Measurements from ENCODE around the gene EYA2.

Gene EYA2

DNA sequence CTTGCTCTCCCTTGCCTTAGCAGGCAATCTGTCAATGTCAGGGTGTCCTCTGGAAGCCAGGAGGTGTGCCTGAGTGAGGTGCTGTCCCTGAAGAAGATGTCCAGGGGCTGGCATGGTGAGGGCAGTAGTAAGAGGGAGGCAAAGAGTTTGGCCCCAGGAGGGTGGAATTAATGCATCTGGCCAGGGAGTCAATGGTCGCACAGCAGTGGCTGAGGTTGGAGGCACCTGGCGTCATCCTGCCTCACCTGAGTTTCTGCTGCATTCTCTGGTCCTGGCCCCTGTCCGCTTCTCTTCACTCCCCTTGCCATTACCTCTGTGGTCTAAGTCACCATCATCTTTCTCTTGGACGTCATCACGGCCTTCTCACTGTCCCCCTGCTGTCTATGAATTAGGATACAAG, 255.3 kb downstream of the EYA2 start:
- TF ChIP-seq ZFP30 (CRISPR knock-in tag; IDR thresholded peaks at IDR 0.05) = no peak
- TF ChIP-seq, protein P1, sequence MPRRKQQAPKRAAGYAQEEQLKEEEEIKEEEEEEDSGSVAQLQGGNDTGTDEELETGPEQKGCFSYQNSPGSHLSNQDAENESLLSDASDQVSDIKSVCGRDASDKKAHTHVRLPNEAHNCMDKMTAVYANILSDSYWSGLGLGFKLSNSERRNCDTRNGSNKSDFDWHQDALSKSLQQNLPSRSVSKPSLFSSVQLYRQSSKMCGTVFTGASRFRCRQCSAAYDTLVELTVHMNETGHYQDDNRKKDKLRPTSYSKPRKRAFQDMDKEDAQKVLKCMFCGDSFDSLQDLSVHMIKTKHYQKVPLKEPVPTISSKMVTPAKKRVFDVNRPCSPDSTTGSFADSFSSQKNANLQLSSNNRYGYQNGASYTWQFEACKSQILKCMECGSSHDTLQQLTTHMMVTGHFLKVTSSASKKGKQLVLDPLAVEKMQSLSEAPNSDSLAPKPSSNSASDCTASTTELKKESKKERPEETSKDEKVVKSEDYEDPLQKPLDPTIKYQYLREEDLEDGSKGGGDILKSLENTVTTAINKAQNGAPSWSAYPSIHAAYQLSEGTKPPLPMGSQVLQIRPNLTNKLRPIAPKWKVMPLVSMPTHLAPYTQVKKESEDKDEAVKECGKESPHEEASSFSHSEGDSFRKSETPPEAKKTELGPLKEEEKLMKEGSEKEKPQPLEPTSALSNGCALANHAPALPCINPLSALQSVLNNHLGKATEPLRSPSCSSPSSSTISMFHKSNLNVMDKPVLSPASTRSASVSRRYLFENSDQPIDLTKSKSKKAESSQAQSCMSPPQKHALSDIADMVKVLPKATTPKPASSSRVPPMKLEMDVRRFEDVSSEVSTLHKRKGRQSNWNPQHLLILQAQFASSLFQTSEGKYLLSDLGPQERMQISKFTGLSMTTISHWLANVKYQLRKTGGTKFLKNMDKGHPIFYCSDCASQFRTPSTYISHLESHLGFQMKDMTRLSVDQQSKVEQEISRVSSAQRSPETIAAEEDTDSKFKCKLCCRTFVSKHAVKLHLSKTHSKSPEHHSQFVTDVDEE (CRISPR knock-in tag; IDR thresholded peaks at IDR 0.05) = no peak
- TF ChIP-seq BACH2 (CRISPR knock-in tag; IDR thresholded peaks at IDR 0.05; ENCODE audit: borderline replicate concordance) = no peak
- no peak for TF ChIP-seq ZC3H10 (CRISPR knock-in tag; IDR thresholded peaks at IDR 0.05)
- TF ChIP-seq RARB (CRISPR knock-in tag; IDR thresholded peaks at IDR 0.05) = no peak
- TF ChIP-seq ZNF565 (CRISPR knock-in tag; conservative IDR thresholded peaks at IDR 0.05; ENCODE audit: low read depth) = no peak
- no peak for TF ChIP-seq ARNTL (CRISPR knock-in tag; IDR thresholded peaks at IDR 0.05; ENCODE audit: borderline replicate concordance, low read depth)
- TF ChIP-seq OSR1 (CRISPR knock-in tag; IDR thresholded peaks at IDR 0.05) = no peak
- TF ChIP-seq ISL1 (CRISPR knock-in tag; IDR thresholded peaks at IDR 0.05) = no peak
- no peak for TF ChIP-seq TOX (CRISPR knock-in tag; IDR thresholded peaks at IDR 0.05; ENCODE audit: borderline replicate concordance)
- no peak for TF ChIP-seq TCF4 (CRISPR knock-in tag; IDR thresholded peaks at IDR 0.05; ENCODE audit: borderline replicate concordance)
- TF ChIP-seq ZFP3 (CRISPR knock-in tag; IDR thresholded peaks at IDR 0.05) = no peak
- TF ChIP-seq, protein P2, sequence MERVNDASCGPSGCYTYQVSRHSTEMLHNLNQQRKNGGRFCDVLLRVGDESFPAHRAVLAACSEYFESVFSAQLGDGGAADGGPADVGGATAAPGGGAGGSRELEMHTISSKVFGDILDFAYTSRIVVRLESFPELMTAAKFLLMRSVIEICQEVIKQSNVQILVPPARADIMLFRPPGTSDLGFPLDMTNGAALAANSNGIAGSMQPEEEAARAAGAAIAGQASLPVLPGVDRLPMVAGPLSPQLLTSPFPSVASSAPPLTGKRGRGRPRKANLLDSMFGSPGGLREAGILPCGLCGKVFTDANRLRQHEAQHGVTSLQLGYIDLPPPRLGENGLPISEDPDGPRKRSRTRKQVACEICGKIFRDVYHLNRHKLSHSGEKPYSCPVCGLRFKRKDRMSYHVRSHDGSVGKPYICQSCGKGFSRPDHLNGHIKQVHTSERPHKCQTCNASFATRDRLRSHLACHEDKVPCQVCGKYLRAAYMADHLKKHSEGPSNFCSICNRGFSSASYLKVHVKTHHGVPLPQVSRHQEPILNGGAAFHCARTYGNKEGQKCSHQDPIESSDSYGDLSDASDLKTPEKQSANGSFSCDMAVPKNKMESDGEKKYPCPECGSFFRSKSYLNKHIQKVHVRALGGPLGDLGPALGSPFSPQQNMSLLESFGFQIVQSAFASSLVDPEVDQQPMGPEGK (CRISPR knock-in tag; IDR thresholded peaks at IDR 0.05; ENCODE audit: borderline replicate concordance) = no peak
- no peak for TF ChIP-seq ESRRG (CRISPR knock-in tag; IDR thresholded peaks at IDR 0.05)
- TF ChIP-seq CSDC2 (CRISPR knock-in tag; IDR thresholded peaks at IDR 0.05) = no peak
- TF ChIP-seq ZNF70 (CRISPR knock-in tag; IDR thresholded peaks at IDR 0.05) = no peak
- ATAC-seq = no peak

DNA sequence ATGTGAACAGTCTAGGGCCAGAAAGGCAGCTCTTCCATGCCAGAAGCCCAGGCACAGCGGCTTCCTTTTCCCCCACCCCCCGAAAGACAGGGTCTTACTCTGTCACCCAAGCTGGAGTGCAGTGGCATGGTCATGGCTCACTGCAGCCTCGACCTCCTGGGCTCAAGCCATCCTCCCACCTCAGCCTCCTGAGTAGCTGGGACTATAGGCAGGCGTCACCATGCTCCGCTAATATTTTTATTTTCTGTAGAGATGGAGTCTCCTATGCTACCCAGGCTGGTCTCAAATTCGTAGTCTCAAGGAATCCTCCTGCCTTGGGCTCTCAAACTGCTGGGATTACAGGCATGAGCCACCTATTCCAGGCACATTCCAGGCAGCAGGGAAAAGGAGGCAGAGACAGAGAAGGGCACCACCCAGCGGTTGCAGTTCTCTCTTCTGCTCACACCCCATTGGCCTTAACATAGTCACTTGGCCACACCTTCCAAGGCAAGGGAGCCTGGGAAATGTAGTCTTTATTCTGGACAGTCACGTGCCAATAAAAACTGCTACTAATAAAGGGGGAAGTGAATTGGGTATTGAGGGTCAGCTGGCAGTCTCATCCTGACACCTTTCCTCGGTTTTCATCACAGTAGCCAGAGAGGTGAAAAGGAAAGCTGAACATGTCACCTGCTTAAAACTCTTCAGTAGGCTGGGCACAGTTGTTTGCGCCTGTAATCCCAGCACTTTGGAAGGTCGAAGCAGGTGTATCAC, 255.9 kb downstream of the EYA2 start:
- peak; percentile 100 for ATAC-seq
- no peak for TF ChIP-seq ZC3H10 (CRISPR knock-in tag; IDR thresholded peaks at IDR 0.05)
- TF ChIP-seq, protein P3, sequence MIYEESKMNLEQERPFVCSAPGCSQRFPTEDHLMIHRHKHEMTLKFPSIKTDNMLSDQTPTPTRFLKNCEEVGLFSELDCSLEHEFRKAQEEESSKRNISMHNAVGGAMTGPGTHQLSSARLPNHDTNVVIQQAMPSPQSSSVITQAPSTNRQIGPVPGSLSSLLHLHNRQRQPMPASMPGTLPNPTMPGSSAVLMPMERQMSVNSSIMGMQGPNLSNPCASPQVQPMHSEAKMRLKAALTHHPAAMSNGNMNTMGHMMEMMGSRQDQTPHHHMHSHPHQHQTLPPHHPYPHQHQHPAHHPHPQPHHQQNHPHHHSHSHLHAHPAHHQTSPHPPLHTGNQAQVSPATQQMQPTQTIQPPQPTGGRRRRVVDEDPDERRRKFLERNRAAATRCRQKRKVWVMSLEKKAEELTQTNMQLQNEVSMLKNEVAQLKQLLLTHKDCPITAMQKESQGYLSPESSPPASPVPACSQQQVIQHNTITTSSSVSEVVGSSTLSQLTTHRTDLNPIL (CRISPR knock-in tag; IDR thresholded peaks at IDR 0.05; ENCODE audit: low read depth) = no peak
- TF ChIP-seq, protein P4, sequence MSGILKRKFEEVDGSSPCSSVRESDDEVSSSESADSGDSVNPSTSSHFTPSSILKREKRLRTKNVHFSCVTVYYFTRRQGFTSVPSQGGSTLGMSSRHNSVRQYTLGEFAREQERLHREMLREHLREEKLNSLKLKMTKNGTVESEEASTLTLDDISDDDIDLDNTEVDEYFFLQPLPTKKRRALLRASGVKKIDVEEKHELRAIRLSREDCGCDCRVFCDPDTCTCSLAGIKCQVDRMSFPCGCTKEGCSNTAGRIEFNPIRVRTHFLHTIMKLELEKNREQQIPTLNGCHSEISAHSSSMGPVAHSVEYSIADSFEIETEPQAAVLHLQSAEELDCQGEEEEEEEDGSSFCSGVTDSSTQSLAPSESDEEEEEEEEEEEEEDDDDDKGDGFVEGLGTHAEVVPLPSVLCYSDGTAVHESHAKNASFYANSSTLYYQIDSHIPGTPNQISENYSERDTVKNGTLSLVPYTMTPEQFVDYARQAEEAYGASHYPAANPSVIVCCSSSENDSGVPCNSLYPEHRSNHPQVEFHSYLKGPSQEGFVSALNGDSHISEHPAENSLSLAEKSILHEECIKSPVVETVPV (CRISPR knock-in tag; IDR thresholded peaks at IDR 0.05) = no peak
- TF ChIP-seq ZNF565 (CRISPR knock-in tag; conservative IDR thresholded peaks at IDR 0.05; ENCODE audit: low read depth) = no peak
- no peak for TF ChIP-seq ARNTL (CRISPR knock-in tag; IDR thresholded peaks at IDR 0.05; ENCODE audit: borderline replicate concordance, low read depth)
- TF ChIP-seq SNAI2 (CRISPR knock-in tag; IDR thresholded peaks at IDR 0.05) = no peak
- TF ChIP-seq OSR1 (CRISPR knock-in tag; IDR thresholded peaks at IDR 0.05) = no peak
- TF ChIP-seq, protein P2 (CRISPR knock-in tag; IDR thresholded peaks at IDR 0.05; ENCODE audit: borderline replicate concordance) = no peak
- no peak for TF ChIP-seq GLIS3 (CRISPR knock-in tag; IDR thresholded peaks at IDR 0.05)
- no peak for TF ChIP-seq ESRRG (CRISPR knock-in tag; IDR thresholded peaks at IDR 0.05)
- TF ChIP-seq ZNF70 (CRISPR knock-in tag; IDR thresholded peaks at IDR 0.05) = no peak
- TF ChIP-seq, protein P1 (CRISPR knock-in tag; IDR thresholded peaks at IDR 0.05) = no peak
- no peak for TF ChIP-seq PPARA (CRISPR knock-in tag; IDR thresholded peaks at IDR 0.05; ENCODE audit: borderline replicate concordance)
- no peak for TF ChIP-seq TCF4 (CRISPR knock-in tag; IDR thresholded peaks at IDR 0.05; ENCODE audit: borderline replicate concordance)
- TF ChIP-seq CSDC2 (CRISPR knock-in tag; IDR thresholded peaks at IDR 0.05) = no peak
- TF ChIP-seq ISL1 (CRISPR knock-in tag; IDR thresholded peaks at IDR 0.05) = no peak
- no peak for TF ChIP-seq TOX (CRISPR knock-in tag; IDR thresholded peaks at IDR 0.05; ENCODE audit: borderline replicate concordance)
- no peak for TF ChIP-seq ZFP30 (CRISPR knock-in tag; IDR thresholded peaks at IDR 0.05)

Measured in SK-N-SH treated with all-trans-retinoic acid at 6 μM for 48 hours (cell line).